ENCODE data around the gene HSCB. TPM values are rescaled to one million over a fixed set of nuclear protein-coding genes. Genes with fewer than 3 reads are reported as not detected.
"Not testable (repeated sequence)": the region's sequence is repeated elsewhere in the genome, so short reads cannot be mapped to it uniquely, and the experiment has no call there.

HSCB gene
- total RNA-seq, 1 experiment from 2014 or later: 22.5 TPM

- no peak for DNase-seq (ENCODE audit: low spot score)
- no TSS peak for BruUV-seq (replicated peaks)
- Histone ChIP-seq H3K9me3 (ENCODE audit: low read depth, low read length, poor library complexity, severe bottlenecking) (no peaks in the 10 kb centered on the region), H3K4me1 (ENCODE audit: insufficient read depth, low read length, poor library complexity, severe bottlenecking) (peaks cover 15% of the 10 kb centered on the region), H3K27ac (ENCODE audit: low read depth, low read length, poor library complexity, severe bottlenecking) (no peak overlapping the region), H3K36me3 (ENCODE audit: insufficient read depth, low read length, poor library complexity, severe bottlenecking) (no peaks in the 10 kb centered on the region), H3K4me3 (ENCODE audit: low read depth, low read length, poor library complexity, severe bottlenecking) (no peak overlapping the region), H3K27me3 (replicated peaks; ENCODE audit: insufficient read depth, low read depth, low read length, poor library complexity) (no peaks in the 10 kb centered on the region)
- POLR2A ChIA-PET (ENCODE audit: low non-redundant PET): no interaction called here
- TF ChIP-seq CTCF (conservative IDR thresholded peaks at IDR 0.05; ENCODE audit: low read depth, low read length) (no peak), EZH2 (IDR thresholded peaks at IDR 0.05; ENCODE audit: borderline replicate concordance, low read depth, low read length, poor library complexity, severe bottlenecking) (no peak)
- CTCF ChIA-PET: no interaction called here
- intact Hi-C loops (cut with micrococcal nuclease; ENCODE audit: unreplicated experiment): no loop called here
Measured at GRCh38 chr22:28761449-28761755, 19.6 kb downstream of the HSCB start.

DNA sequence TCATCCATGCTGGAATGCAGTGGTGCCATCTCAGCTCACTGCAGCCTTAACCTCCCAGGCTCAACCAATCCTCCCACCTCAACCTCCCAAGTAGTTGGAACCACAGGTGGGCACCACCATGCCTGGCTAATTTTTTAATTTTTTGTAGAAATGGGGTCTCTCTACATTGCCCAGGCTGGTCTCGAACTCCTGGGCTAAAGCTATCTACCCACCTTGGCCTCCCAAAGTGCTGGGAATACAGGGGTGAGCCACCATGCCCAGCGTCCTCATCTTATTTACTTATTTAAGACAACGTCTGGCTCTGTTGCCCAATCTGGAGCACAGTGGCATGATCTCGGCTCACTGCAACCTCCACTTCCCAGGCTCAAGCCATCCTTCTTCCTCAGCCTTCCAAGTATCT is 20.2 kb downstream of the HSCB start:
- H3K36me3 ChIP-seq (ENCODE audit: insufficient read depth, low read length, poor library complexity, severe bottlenecking); DNase-seq (ENCODE audit: low spot score); H3K27me3 ChIP-seq (replicated peaks; ENCODE audit: insufficient read depth, low read depth, low read length, poor library complexity); H3K27ac ChIP-seq (ENCODE audit: low read depth, low read length, poor library complexity, severe bottlenecking); H3K9me3 ChIP-seq (ENCODE audit: low read depth, low read length, poor library complexity, severe bottlenecking); CTCF ChIA-PET; BruUV-seq (replicated peaks); intact Hi-C loops (cut with micrococcal nuclease; ENCODE audit: unreplicated experiment); POLR2A ChIA-PET (ENCODE audit: low non-redundant PET); H3K4me3 ChIP-seq (ENCODE audit: low read depth, low read length, poor library complexity, severe bottlenecking): not testable (repeated sequence)
- peaks cover 15% of the 10 kb centered on the region for H3K4me1 ChIP-seq (ENCODE audit: insufficient read depth, low read length, poor library complexity, severe bottlenecking)

DNA sequence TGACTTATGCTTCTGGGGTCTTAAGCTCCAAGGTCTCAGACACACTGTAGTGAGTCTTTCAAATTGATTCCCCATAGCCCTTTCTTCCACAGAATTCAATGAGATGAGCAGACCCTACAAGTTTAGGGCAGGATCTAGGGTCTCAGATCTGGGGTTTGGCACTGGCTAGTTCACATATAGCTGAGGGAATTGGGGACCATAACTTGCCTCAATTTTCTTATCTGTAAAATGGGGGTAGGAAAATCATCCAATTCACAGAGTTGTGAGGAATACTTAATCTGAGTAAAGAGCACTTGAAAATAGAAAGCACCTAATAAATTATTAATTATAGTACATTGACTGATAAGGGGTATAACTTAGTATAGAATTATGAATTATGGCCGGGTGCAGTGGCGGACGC is 24.8 kb downstream of the HSCB start:
- Histone ChIP-seq H3K4me3 (ENCODE audit: low read depth, low read length, poor library complexity, severe bottlenecking) (no peak overlapping the region), H3K4me1 (ENCODE audit: insufficient read depth, low read length, poor library complexity, severe bottlenecking) (no peaks in the 10 kb centered on the region), H3K27ac (ENCODE audit: low read depth, low read length, poor library complexity, severe bottlenecking) (no peak overlapping the region), H3K9me3 (ENCODE audit: low read depth, low read length, poor library complexity, severe bottlenecking) (no peaks in the 10 kb centered on the region), H3K27me3 (replicated peaks; ENCODE audit: insufficient read depth, low read depth, low read length, poor library complexity) (no peaks in the 10 kb centered on the region), H3K36me3 (ENCODE audit: insufficient read depth, low read length, poor library complexity, severe bottlenecking) (no peaks in the 10 kb centered on the region)
- no peak for TF ChIP-seq EZH2 (IDR thresholded peaks at IDR 0.05; ENCODE audit: borderline replicate concordance, low read depth, low read length, poor library complexity, severe bottlenecking)
- no peak for TF ChIP-seq CTCF (conservative IDR thresholded peaks at IDR 0.05; ENCODE audit: low read depth, low read length)
- CTCF ChIA-PET: interaction anchor here (0.7 kb wide), 1 partner anchor 441 kb away, joined by 3 read pairs; no protein-coding TSS in a partner anchor
- POLR2A ChIA-PET (ENCODE audit: low non-redundant PET): no interaction called here
- BruUV-seq (replicated peaks): no TSS peak
- intact Hi-C loops (cut with micrococcal nuclease; ENCODE audit: unreplicated experiment): no loop called here
- no peak for DNase-seq (ENCODE audit: low spot score)

- no peaks in the 10 kb centered on the region for H3K4me1 ChIP-seq (ENCODE audit: insufficient read depth, low read length, poor library complexity, severe bottlenecking)
- intact Hi-C loops (cut with micrococcal nuclease; ENCODE audit: unreplicated experiment): no loop called here
- CTCF ChIA-PET: no interaction called here
Measured at GRCh38 chr22:28768701-28769393, 27.0 kb downstream of the HSCB start.

More at GRCh38 chr22:28768701-28769393, 27.0 kb downstream of the HSCB start:
- Histone ChIP-seq H3K36me3 (ENCODE audit: insufficient read depth, low read length, poor library complexity, severe bottlenecking) (no peaks in the 10 kb centered on the region), H3K4me3 (ENCODE audit: low read depth, low read length, poor library complexity, severe bottlenecking) (no peak overlapping the region), H3K9me3 (ENCODE audit: low read depth, low read length, poor library complexity, severe bottlenecking) (no peaks in the 10 kb centered on the region), H3K27ac (ENCODE audit: low read depth, low read length, poor library complexity, severe bottlenecking) (no peak overlapping the region), H3K27me3 (replicated peaks; ENCODE audit: insufficient read depth, low read depth, low read length, poor library complexity) (no peaks in the 10 kb centered on the region)
- DNase-seq (ENCODE audit: low spot score): no peak
- BruUV-seq (replicated peaks): no TSS peak
- POLR2A ChIA-PET (ENCODE audit: low non-redundant PET): no interaction called here
- no peak for TF ChIP-seq CTCF (conservative IDR thresholded peaks at IDR 0.05; ENCODE audit: low read depth, low read length)
- TF ChIP-seq EZH2 (IDR thresholded peaks at IDR 0.05; ENCODE audit: borderline replicate concordance, low read depth, low read length, poor library complexity, severe bottlenecking): no peak
